ENCODE results near the gene PKMYT1.

GRCh38 chr16:3008690-3009037 lies 28.4 kb upstream of the PKMYT1 start:
- TF ChIP-seq CTCF (IDR thresholded peaks at IDR 0.05): no peak
- TF ChIP-seq POLR2A (IDR thresholded peaks at IDR 0.05): no peak
- no peak for TF ChIP-seq POLR2AphosphoS5 (IDR thresholded peaks at IDR 0.05; ENCODE audit: insufficient read depth in 1 of 2, low read depth in 1 of 2)
